GM13977 (cell line): ENCODE data around the gene RTL10.

ENCODE experiments used
- DNase-seq: peaks from one replicate; pipeline ENCODE4 v3.0.0; 2012; ENCODE audit warnings: low spot score
- CTCF ChIP-seq: IDR thresholded peaks from 2 replicates; pipeline ENCODE4 v1.5.1; 2012; ENCODE audit warnings: mild to moderate bottlenecking, control low read depth; ENCODE audit not compliant: insufficient read depth; ENCODE audit errors: extremely low read depth, missing control alignments
- in situ Hi-C: fragments of 300-500 bp; cut with MboI; formaldehyde crosslinking; loops from one replicate; pipeline ENCODE4 v1.12.0; 2022; ENCODE audit warnings: low sequenced_read_pairs, low pct_unique_long_range_greater_than_20kb, mixed read lengths, inconsistent platforms; ENCODE audit not compliant: unreplicated experiment

RTL10 gene

GRCh38 chr22:19871845-19872778, 17.4 kb upstream of the RTL10 start:
- no peak for TF ChIP-seq CTCF
- no peak for DNase-seq
- in situ Hi-C loops = loop anchor here (25.0 kb wide), 1 partner anchor 90 kb away; no protein-coding TSS in a partner anchor

GRCh38 chr22:19871023-19871844, 16.6 kb upstream of the RTL10 start:
- DNase-seq = no peak
- no peak for TF ChIP-seq CTCF
- in situ Hi-C loops = loop anchor here (25.0 kb wide), 1 partner anchor 91 kb away; no protein-coding TSS in a partner anchor

- in situ Hi-C loops = loop anchor here (25.0 kb wide), 1 partner anchor 92 kb away; no protein-coding TSS in a partner anchor
- DNase-seq = no peak
Measured at GRCh38 chr22:19870153-19871022, 15.7 kb upstream of the RTL10 start.

GRCh38 chr22:19869497-19870152, 15.0 kb upstream of the RTL10 start:
- no peak for TF ChIP-seq CTCF
- no peak for DNase-seq
- in situ Hi-C loops = loop anchor here (25.0 kb wide), 1 partner anchor 93 kb away; no protein-coding TSS in a partner anchor

More at GRCh38 chr22:19870153-19871022, 15.7 kb upstream of the RTL10 start:
- no peak for TF ChIP-seq CTCF

- no peak for DNase-seq
- no peak for TF ChIP-seq CTCF
- in situ Hi-C loops = loop anchor here (25.0 kb wide), 1 partner anchor 93 kb away; no protein-coding TSS in a partner anchor
Measured at GRCh38 chr22:19868773-19869471, 14.2 kb upstream of the RTL10 start.
